ENCODE data around the gene ARHGEF19. TPM values are rescaled to one million over a fixed set of nuclear protein-coding genes. Genes with fewer than 3 reads are reported as not detected.

ARHGEF19 gene
- total and polyA plus RNA-seq, 5 donors = 2.2 to 4.3 (median 2.7) TPM

DNA sequence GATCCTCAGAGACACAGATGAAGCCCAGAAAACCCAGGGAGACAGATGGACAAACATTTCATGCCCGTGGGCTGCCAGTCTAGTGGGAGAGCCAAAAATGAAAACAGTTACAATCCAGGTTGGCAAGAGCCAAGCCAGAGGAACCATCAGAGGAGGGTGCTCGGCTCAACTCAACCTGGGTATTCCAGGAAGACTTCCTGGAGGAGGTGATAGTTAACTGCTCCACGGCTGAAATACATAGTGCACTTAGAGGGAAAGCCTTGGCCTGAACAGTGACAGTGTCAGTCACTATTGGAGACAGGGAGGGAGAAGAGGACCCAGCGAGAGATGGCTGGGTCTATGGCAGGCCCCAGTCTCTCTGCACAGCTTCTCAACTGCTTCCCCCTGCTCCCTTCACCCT, 1.9 kb downstream of the ARHGEF19 start:
- intact Hi-C loops (cut with DNase I) = no loop called here
- 87% methylated on average over 4 of the region's 4 CpGs for WGBS
- no peak for ATAC-seq
- no peak for DNase-seq
- H3K4me3 ChIP-seq (ENCODE audit: low read length) = no peak overlapping the region
- H3K9me3 ChIP-seq (ENCODE audit: control insufficient read depth, low read length) = no peaks in the 10 kb centered on the region
- peaks cover 2% of the 10 kb centered on the region for H3K4me1 ChIP-seq (ENCODE audit: control insufficient read depth, insufficient read depth, low read length)
- H3K27ac ChIP-seq (ENCODE audit: low read length) = no peak overlapping the region
- no peaks in the 10 kb centered on the region for H3K27me3 ChIP-seq (ENCODE audit: control insufficient read depth, insufficient read depth)

- ATAC-seq (no peak), DNase-seq (peak in 2 of 3 donors; percentile 43 to 65)
- no peaks in the 10 kb centered on the region for H3K9me3 ChIP-seq (ENCODE audit: control insufficient read depth, low read length)
- intact Hi-C loops (cut with DNase I) = loop anchor here in 1 of 4 donors (5.0 kb wide), 1 partner anchor 152 kb away; no protein-coding TSS in a partner anchor
- H3K27ac ChIP-seq (ENCODE audit: low read length) = no peak overlapping the region
- 79% methylated on average over 11 of the region's 11 CpGs for WGBS
- H3K27me3 ChIP-seq (ENCODE audit: control insufficient read depth, insufficient read depth) = no peaks in the 10 kb centered on the region
- peaks cover 2% of the 10 kb centered on the region for H3K4me1 ChIP-seq (ENCODE audit: control insufficient read depth, insufficient read depth, low read length)
- no peak overlapping the region for H3K4me3 ChIP-seq (ENCODE audit: low read length)
These were observed 2.5 kb downstream of the ARHGEF19 start for GRCh38 chr1:16209847-16210407.

GRCh38 chr1:16209132-16209846, 3.2 kb downstream of the ARHGEF19 start:
- 83% methylated on average over 9 of the region's 9 CpGs for WGBS
- Histone ChIP-seq H3K9me3 (ENCODE audit: control insufficient read depth, low read length) (no peaks in the 10 kb centered on the region), H3K4me1 (ENCODE audit: control insufficient read depth, insufficient read depth, low read length) (peaks cover 2% of the 10 kb centered on the region), H3K27ac (ENCODE audit: low read length) (no peak overlapping the region), H3K4me3 (ENCODE audit: low read length) (no peak overlapping the region), H3K27me3 (ENCODE audit: control insufficient read depth, insufficient read depth) (no peaks in the 10 kb centered on the region)
- ATAC-seq = no peak
- intact Hi-C loops (cut with DNase I) = loop anchor here in 1 of 4 donors (5.0 kb wide), 1 partner anchor 153 kb away; no protein-coding TSS in a partner anchor
- DNase-seq = no peak

GRCh38 chr1:16208270-16208987, 4.0 kb downstream of the ARHGEF19 start:
- H3K27ac ChIP-seq (ENCODE audit: low read length) = no peak overlapping the region
- WGBS = 79% methylated on average over 13 of the region's 13 CpGs
- intact Hi-C loops (cut with DNase I) = loop anchor here in 1 of 4 donors (5.0 kb wide), 1 partner anchor 154 kb away; no protein-coding TSS in a partner anchor
- no peak overlapping the region for H3K4me3 ChIP-seq (ENCODE audit: low read length)
- peaks cover 2% of the 10 kb centered on the region for H3K4me1 ChIP-seq (ENCODE audit: control insufficient read depth, insufficient read depth, low read length)
- ATAC-seq (no peak), DNase-seq (peak in 2 of 3 donors; percentile 72 to 75)
- H3K9me3 ChIP-seq (ENCODE audit: control insufficient read depth, low read length) = no peaks in the 10 kb centered on the region
- no peaks in the 10 kb centered on the region for H3K27me3 ChIP-seq (ENCODE audit: control insufficient read depth, insufficient read depth)

- no peak for ATAC-seq
- Histone ChIP-seq H3K27me3 (ENCODE audit: control insufficient read depth, insufficient read depth) (no peaks in the 10 kb centered on the region), H3K9me3 (ENCODE audit: control insufficient read depth, low read length) (no peaks in the 10 kb centered on the region), H3K4me1 (ENCODE audit: control insufficient read depth, insufficient read depth, low read length) (peaks cover 2% of the 10 kb centered on the region), H3K27ac (ENCODE audit: low read length) (peak overlapping the region; percentile 67), H3K4me3 (ENCODE audit: low read length) (peak overlapping the region; percentile 31)
- DNase-seq = peak; percentile 57 to 72 (median 68)
- intact Hi-C loops (cut with DNase I) = loop anchor here in 1 of 4 donors (5.0 kb wide), 1 partner anchor 155 kb away; no protein-coding TSS in a partner anchor
- WGBS = 52% methylated on average over 51 of the region's 51 CpGs
These were observed 4.9 kb downstream of the ARHGEF19 start for GRCh38 chr1:16207318-16208269.

DNA sequence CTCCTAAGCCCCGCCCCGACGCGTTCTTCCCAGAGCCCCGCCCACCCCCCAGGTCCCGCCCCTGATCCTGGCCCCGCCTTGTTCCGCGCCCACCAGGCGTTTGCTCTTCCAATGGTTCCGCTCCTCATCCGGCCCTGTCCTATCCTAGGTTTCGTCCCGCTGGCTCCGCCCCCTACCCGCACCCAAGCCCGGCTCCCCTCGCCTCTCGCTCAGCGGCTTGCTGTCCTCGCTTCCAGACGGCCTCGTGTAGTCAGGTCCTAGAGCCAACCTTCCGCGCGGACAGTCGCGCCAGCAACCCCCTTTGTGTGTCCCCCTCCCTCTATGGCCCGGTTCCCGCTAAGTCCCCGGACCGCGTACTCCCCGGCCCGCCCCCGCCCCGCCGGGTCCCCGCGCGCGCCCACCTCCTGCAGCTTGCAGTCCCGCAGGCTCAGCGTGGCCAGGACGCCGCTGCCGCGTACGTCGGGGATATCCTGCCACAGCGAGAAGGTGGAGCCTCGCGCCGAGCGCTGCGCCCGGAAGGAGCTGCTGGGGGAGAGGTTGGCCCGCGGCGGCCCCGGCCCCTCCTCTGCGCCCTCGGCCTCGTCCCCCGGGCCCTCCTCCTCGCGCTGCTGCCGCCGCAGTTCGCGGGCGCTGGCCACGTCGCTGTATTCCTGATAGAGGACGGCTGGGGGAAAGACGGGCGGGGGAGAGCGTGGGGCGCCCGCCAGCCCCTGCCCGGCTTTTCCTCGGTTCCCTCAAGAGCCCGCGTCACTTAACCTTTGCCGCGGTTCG, 5.7 kb downstream of the ARHGEF19 start:
- intact Hi-C loops (cut with DNase I) = loop anchor here in 1 of 4 donors (5.0 kb wide), 1 partner anchor 156 kb away; no protein-coding TSS in a partner anchor
- Histone ChIP-seq H3K4me1 (ENCODE audit: control insufficient read depth, insufficient read depth, low read length) (peaks cover 2% of the 10 kb centered on the region), H3K4me3 (ENCODE audit: low read length) (peak overlapping the region; percentile 31), H3K27ac (ENCODE audit: low read length) (peak overlapping the region; percentile 67), H3K27me3 (ENCODE audit: control insufficient read depth, insufficient read depth) (no peaks in the 10 kb centered on the region), H3K9me3 (ENCODE audit: control insufficient read depth, low read length) (no peaks in the 10 kb centered on the region)
- peak; percentile 99 for DNase-seq
- ATAC-seq = peak; percentile 94 to 95
- under 1% methylated on average over 87 of the region's 87 CpGs for WGBS

- ATAC-seq (peak in 1 of 2 donors; percentile 0), DNase-seq (peak in 1 of 3 donors; percentile 76)
- Histone ChIP-seq H3K4me1 (ENCODE audit: control insufficient read depth, insufficient read depth, low read length) (peaks cover 2% of the 10 kb centered on the region), H3K4me3 (ENCODE audit: low read length) (peak overlapping the region; percentile 16), H3K27me3 (ENCODE audit: control insufficient read depth, insufficient read depth) (no peaks in the 10 kb centered on the region), H3K9me3 (ENCODE audit: control insufficient read depth, low read length) (no peaks in the 10 kb centered on the region), H3K27ac (ENCODE audit: low read length) (peak overlapping the region; percentile 59)
- intact Hi-C loops (cut with DNase I) = loop anchor here in 1 of 4 donors (5.0 kb wide), 1 partner anchor 156 kb away; no protein-coding TSS in a partner anchor
- WGBS = 35% methylated on average over 38 of the region's 38 CpGs
These were observed 6.4 kb downstream of the ARHGEF19 start for GRCh38 chr1:16205891-16206546.

- intact Hi-C loops (cut with DNase I) = loop anchor here in 1 of 4 donors (5.0 kb wide), 1 partner anchor 157 kb away; no protein-coding TSS in a partner anchor
- no peak for ATAC-seq
- 95% methylated on average over 11 of the region's 11 CpGs for WGBS
- Histone ChIP-seq H3K27me3 (ENCODE audit: control insufficient read depth, insufficient read depth) (no peaks in the 10 kb centered on the region), H3K4me1 (ENCODE audit: control insufficient read depth, insufficient read depth, low read length) (peaks cover 2% of the 10 kb centered on the region), H3K4me3 (ENCODE audit: low read length) (no peak overlapping the region), H3K27ac (ENCODE audit: low read length) (no peak overlapping the region), H3K9me3 (ENCODE audit: control insufficient read depth, low read length) (no peaks in the 10 kb centered on the region)
- no peak for DNase-seq
These were observed 7.1 kb downstream of the ARHGEF19 start for GRCh38 chr1:16205334-16205671.

- intact Hi-C loops (cut with DNase I) = loop anchor here in 1 of 4 donors (5.0 kb wide), 1 partner anchor 158 kb away; no protein-coding TSS in a partner anchor
- H3K27ac ChIP-seq (ENCODE audit: low read length) = no peak overlapping the region
- no peaks in the 10 kb centered on the region for H3K9me3 ChIP-seq (ENCODE audit: control insufficient read depth, low read length)
- DNase-seq = peak in 2 of 3 donors; percentile 70 to 77
- WGBS = 83% methylated on average over 12 of the region's 12 CpGs
- no peak for ATAC-seq
- no peaks in the 10 kb centered on the region for H3K27me3 ChIP-seq (ENCODE audit: control insufficient read depth, insufficient read depth)
- H3K4me3 ChIP-seq (ENCODE audit: low read length) = no peak overlapping the region
- H3K4me1 ChIP-seq (ENCODE audit: control insufficient read depth, insufficient read depth, low read length) = peaks cover 2% of the 10 kb centered on the region
These were observed 7.7 kb downstream of the ARHGEF19 start for GRCh38 chr1:16204634-16205333.

Data from right cardiac atrium (tissue), 5 donors.